SIG-M5 treated with dmso at 0.1 percent for 504 hours (cell line): ENCODE results near the gene SORL1.

Experiments used
- DNase-seq: peaks from one replicate; lab custom pipeline; 2025; ENCODE audit not compliant: unreplicated experiment; lab: John Stamatoyannopoulos, UW

SORL1 gene

GRCh38 chr11:121533601-121534000, 81.5 kb downstream of the SORL1 start:
- DNase-seq, result no peak

- no peak for DNase-seq
Observed at GRCh38 chr11:121534131-121535093, 82.3 kb downstream of the SORL1 start.

DNA sequence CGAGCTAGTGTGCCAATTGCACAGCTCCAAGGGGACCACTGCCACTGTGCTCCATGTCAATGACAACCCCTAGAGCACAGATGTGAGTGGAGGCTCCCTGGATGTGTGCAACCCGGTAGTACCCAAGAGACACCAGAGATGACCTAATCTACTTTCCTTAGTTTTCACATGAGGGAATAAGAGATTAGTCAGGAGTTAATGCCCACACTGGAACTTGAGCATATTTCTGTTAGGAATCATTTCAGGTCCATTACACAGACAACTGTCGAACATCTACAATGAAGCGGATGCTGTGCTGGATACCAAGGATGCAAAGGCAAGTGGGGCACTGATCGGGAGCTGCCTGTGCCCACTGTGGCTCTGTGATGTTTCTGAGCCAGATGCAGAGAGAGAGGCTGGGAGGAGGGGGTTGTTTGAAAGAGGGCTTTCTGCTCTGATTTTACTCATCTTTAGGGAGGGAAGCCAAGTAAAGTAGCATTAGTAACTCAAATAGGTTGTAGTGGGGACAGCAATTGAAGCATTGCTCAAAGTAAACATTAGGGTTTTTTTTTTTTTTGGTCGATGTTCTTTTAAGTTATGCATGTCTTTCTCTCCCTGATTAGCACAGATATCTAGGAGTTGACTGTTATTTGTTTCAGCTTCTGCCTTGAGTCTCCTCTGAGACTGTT, 83.1 kb downstream of the SORL1 start:
- no peak for DNase-seq

DNA sequence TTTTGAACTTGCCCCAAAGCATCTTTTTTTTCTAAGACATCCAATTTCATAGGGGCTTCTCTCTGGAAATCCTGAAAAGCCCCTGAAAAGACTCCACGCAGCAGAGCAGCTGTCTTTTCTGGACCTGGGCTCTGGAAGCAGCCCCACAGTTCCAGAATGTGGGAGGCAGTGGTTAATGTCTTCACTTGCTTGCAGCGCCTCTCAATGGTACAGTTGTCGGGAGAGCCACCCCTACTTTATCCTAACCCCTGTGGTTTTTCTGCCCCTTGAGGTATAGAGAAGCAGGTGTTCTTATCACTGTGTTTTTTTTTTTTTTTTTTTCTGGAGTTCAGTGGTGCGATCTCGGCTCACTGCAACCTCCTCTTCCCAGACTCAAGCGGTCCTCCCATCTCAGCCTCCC, 84.0 kb downstream of the SORL1 start:
- DNase-seq, result no peak

GRCh38 chr11:121538054-121538453, 85.9 kb downstream of the SORL1 start:
- DNase-seq, result no peak

- no peak for DNase-seq
Observed at GRCh38 chr11:121539000-121539399, 86.9 kb downstream of the SORL1 start.

DNA sequence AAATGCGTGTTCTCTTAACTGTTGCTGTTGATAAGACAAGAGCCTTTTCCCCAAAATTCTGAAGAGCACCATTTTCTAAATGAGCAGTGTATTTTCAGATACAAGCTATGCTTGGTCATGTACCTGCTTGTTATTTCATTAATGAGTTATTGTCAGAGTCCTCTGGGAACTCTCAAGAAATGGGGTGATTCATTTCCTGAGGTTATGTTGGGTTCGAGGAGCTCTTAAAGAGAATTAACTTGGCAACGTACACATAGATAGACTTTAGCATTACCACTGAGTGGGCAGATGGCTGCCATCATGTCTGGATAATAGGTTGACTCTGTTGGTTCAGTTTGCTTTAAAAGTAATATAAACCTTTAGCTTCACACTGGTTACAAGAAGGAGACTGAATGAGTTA, 88.5 kb downstream of the SORL1 start:
- DNase-seq, result no peak

- no peak for DNase-seq
Observed at GRCh38 chr11:121543836-121544380, 91.8 kb downstream of the SORL1 start.

DNA sequence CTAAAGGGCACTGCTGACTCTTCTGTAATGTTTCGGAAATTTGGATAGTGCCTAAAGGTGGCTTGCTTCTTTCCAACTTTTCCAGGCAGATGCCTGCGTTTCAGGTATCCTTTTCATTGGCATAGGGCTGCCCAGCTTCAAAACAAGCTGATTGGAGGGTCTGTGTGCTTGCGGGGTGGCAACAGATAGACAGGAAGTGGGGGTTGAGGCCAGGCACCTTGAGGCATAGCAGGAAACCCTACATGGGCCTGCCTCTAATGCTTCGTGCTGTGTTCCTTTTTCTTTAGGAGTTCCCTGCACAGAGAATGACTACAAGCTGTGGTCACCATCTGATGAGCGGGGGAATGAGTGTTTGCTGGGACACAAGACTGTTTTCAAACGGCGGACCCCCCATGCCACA, 92.8 kb downstream of the SORL1 start:
- no peak for DNase-seq

DNA sequence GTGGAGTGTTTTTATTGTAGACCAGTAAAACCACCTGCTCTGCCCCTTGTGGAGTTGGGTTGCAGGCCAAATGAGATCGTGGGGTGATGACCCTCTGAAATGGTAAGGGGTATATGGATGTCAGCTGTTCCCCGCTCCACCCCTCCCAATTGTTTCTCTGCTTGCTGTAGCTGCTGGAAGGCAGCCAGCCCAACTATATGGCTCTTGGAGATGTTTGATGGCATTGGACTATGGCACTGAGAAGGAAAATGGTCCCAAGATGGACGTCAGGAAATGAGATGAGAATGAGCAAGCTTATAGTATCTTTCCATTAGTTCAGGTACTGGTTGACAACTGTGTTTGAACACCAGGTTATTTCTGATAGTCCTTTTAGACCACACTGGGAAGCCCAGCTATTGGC, 95.5 kb downstream of the SORL1 start:
- no peak for DNase-seq

- DNase-seq, result no peak
Observed at GRCh38 chr11:121550247-121551030, 98.3 kb downstream of the SORL1 start.

DNA sequence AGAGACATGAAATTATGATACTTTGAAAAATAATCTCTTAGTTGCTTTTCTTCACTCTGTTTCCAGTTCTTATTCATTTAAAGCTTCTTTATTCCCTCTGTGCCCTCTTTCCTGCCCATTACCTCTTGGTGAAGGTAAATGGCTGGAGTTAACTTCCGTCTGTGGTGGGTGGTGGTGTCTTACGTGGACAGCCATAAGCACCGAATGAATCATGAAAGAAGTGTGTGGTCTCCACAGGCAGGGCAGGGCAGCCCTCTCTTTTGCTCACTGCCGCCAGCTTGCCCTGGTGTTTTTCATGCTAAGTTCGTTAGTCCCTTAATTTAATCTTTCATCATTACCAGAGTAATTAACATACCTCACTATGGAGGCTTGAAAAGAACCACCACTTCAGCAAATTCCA, 99.3 kb downstream of the SORL1 start:
- no peak for DNase-seq

DNA sequence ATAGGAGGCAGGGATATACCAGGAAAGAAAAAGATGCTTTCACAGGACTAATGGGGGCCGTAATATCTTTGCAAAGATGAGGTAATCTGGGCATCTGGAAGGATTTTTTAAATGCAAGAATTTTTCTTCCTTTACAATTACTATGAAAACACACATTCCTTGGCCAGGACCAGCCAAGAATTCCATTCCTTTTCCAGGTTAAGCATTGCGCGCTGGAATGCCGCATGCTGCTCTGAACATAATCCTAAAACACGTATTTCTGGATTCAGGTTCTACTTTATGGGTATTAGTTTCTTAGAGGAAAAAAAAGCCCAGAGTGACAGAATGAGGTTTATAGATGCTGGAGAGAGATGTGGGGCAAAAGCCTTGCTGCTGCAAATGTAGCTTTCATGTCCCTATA, 100.0 kb downstream of the SORL1 start:
- no peak for DNase-seq

DNA sequence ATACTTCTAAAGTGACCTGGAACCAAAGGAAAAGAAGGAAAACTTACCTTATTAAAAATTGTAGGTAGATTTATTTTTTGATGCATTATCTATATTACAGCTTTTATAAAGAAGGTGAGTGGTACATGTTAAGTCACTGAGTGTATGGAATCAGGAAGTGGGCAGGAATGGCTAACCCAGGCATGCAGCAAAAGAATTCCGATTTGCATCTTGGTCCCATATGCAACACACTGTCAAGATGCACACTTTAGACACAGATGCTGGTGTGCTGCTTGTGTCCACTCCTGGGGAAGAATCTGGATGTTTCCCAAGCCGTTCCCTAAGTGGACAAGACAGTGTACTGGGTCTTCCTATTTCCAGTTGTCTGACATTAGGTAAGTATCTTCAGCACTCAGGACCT, 100.5 kb downstream of the SORL1 start:
- DNase-seq, result no peak

- no peak for DNase-seq
Observed at GRCh38 chr11:121553389-121553788, 101.3 kb downstream of the SORL1 start.

DNA sequence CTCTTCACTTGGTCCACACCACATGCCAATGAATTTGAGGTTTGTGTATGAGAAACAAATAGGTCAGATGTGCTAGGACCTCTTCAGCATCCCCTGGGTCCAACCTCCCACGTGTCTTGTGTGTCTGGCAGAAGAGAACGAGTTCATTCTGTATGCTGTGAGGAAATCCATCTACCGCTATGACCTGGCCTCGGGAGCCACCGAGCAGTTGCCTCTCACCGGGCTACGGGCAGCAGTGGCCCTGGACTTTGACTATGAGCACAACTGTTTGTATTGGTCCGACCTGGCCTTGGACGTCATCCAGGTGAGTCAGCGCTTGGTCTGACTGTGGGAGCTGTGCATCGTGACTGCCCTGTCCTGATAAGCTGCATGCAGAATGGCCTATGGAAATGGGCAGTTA, 101.7 kb downstream of the SORL1 start:
- no peak for DNase-seq

DNA sequence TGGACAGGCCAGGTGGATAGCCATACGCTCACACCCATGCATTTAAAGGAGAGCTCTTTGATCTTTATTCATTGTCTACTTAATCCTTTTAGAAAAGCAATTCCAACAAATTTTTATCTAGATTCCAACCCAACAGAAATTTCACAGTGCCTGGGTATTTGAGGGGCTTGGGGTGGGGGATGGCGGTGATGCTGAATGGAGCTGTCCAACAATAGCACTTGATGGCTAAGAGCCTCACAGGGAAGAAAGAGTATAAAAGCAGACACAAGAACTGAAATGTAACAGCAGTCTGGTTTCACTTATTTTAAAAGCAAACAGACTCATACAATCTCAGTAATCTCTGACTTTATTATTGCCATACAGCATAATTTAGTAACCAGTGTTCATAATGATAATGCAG, 102.4 kb downstream of the SORL1 start:
- DNase-seq, result no peak

GRCh38 chr11:121555121-121555520, 103.0 kb downstream of the SORL1 start:
- DNase-seq, result no peak

DNA sequence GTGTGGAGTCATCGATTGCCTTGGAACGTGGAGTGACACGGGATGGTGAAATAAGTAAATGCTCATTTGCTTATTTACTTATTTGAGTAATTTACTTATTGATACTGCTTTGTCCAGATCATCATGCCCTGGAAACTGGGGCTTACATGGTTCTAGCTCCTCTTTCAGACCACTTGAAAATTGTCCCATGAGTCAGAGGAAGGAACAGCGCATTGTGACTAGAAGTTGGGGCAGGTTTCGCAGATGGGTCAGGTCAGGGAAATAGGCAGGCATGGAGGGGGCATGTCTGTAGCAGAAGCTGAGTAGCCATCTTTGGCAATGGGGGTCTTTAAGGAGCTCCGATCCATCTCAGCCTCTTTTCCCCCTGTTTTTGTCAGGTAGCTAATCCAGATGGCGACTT, 104.8 kb downstream of the SORL1 start:
- DNase-seq, result no peak

GRCh38 chr11:121557348-121557747, 105.2 kb downstream of the SORL1 start:
- DNase-seq, result peak; percentile 27

DNA sequence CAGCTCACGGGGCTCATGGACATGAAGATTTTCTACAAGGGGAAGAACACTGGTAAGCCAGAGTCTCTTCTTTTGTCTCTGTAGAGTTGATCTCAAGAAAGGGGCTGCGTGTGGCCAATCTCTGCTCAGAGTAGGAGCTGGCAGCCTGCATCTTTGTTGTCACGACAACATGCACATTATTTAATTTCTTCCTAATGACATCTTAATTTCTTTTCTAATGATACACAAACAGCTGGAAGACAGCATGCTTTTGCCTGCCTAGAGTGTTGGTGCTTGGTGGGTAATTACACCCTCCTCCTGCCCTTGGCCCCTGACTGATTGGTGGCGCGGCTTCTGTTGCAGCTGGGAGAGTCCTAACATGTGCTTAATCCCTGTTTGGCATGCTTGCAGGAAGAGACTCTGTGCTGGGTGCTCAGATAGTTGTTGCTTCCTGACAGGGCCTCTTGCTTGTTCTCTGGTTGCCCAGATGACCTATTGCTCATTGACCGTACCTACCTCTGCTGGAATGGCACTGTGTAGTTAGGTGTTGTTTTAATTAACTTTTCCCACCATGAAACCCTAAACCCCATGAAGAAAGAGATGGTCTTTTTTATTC, 107.6 kb downstream of the SORL1 start:
- no peak for DNase-seq
